ENCODE results near the gene CCSER2.

GRCh38 chr10:84401854-84402611 lies 73.6 kb downstream of the CCSER2 start:
- TF ChIP-seq CTCF (IDR thresholded peaks at IDR 0.05) (no peak), POLR2A (IDR thresholded peaks at IDR 0.05) (no peak)
